SU-DHL-6 (cell line): ENCODE results near the gene ORM2.

Source experiments
- EZH2phosphoT487 ChIP-seq: fragments of 200-600 bp; sonication (generic), shearing (Covaris generic); conservative IDR thresholded peaks from 2 replicates; pipeline ENCODE4 v1.6.1; 2018; ENCODE audit warnings: mild to moderate bottlenecking, antibody characterized with exemption, low read length, moderate library complexity, mixed read lengths
- TF ChIP-seq, protein P1 (sequence below): fragments of 200-600 bp; sonication (generic); IDR thresholded peaks from one replicate; pipeline ENCODE4 v1.5.1; 2017; ENCODE audit warnings: antibody characterized with exemption, mild to moderate bottlenecking, low read length, moderate library complexity; ENCODE audit not compliant: insufficient read depth, poor library complexity, severe bottlenecking

DNA sequence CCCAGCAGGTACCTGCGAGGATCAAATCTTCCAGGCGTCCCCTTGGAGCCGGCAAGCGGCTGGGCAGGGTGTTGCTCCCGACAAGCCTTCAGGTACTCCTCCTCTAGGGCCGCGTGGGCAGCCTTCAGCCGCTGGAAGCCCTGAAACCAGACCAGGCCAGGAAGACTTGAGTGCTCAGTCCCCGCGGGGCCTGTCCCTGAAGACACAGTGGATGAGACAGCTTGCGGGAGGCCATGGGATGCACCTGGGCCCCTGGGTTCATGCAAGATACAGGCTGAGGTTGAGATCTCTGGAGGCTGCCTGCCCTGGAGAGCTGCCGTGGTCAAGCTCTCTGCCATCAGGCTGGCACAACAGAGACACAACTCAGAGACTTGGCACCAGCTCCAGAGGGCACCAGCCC lies 32.7 kb downstream of the ORM2 start:
- TF ChIP-seq, protein P1, sequence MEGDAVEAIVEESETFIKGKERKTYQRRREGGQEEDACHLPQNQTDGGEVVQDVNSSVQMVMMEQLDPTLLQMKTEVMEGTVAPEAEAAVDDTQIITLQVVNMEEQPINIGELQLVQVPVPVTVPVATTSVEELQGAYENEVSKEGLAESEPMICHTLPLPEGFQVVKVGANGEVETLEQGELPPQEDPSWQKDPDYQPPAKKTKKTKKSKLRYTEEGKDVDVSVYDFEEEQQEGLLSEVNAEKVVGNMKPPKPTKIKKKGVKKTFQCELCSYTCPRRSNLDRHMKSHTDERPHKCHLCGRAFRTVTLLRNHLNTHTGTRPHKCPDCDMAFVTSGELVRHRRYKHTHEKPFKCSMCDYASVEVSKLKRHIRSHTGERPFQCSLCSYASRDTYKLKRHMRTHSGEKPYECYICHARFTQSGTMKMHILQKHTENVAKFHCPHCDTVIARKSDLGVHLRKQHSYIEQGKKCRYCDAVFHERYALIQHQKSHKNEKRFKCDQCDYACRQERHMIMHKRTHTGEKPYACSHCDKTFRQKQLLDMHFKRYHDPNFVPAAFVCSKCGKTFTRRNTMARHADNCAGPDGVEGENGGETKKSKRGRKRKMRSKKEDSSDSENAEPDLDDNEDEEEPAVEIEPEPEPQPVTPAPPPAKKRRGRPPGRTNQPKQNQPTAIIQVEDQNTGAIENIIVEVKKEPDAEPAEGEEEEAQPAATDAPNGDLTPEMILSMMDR: no peak
- TF ChIP-seq EZH2phosphoT487: no peak
